A549 (cell line): ENCODE measurements around the gene TXNRD1.

Source experiments
- TF ChIP-seq, protein P1 (sequence below): fragments of 150-350 bp; IDR thresholded peaks from 2 replicates; pipeline ENCODE4 v1.6.1; 2014; ENCODE audit warnings: low read depth, mild to moderate bottlenecking, low read length
- TF ChIP-seq, protein P2 (sequence below): IDR thresholded peaks from 2 replicates; pipeline ENCODE4 v1.6.1; 2012

DNA sequence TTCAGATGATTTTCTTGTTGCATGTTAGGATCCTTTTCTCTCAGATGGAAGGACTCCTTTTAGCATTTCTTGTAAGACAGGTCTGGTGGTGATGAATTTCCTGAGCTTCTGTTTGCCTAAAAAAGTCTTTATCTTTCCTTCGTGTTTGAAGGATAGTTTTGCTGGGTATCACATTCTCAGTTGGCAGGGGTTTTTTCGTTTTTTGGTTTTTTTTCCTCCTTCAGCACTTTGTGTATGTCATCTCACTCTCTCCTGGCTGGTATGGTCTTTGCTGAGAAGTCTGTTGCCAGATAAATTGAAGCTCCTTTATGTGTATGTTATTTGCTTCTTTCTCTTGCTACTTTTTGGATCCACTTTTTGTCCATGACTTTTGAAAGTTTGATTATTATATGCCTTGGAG lies 15.6 kb upstream of the TXNRD1 start:
- TF ChIP-seq, protein P1, sequence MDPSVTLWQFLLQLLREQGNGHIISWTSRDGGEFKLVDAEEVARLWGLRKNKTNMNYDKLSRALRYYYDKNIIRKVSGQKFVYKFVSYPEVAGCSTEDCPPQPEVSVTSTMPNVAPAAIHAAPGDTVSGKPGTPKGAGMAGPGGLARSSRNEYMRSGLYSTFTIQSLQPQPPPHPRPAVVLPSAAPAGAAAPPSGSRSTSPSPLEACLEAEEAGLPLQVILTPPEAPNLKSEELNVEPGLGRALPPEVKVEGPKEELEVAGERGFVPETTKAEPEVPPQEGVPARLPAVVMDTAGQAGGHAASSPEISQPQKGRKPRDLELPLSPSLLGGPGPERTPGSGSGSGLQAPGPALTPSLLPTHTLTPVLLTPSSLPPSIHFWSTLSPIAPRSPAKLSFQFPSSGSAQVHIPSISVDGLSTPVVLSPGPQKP = no peak
- TF ChIP-seq, protein P2, sequence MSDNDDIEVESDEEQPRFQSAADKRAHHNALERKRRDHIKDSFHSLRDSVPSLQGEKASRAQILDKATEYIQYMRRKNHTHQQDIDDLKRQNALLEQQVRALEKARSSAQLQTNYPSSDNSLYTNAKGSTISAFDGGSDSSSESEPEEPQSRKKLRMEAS = no peak
